Fibroblast of pulmonary artery (primary cell): Measurements from ENCODE around the gene BHMT.

Source experiments
- DNase-seq: peaks from one replicate; pipeline ENCODE4 v3.0.0-alpha.2; 2010; ENCODE audit warnings: low read depth
- H3K4me3 ChIP-seq: replicated peaks from 2 replicates; pipeline ENCODE4 v1.5.1; 2011; ENCODE audit warnings: low read depth, mild to moderate bottlenecking, control low read depth, low read length, moderate library complexity
- CTCF ChIP-seq: IDR thresholded peaks from 2 replicates; pipeline ENCODE4 v1.5.1; 2011; ENCODE audit warnings: mild to moderate bottlenecking, control low read depth, low read length, inconsistent platforms; ENCODE audit errors: missing control alignments

Gene BHMT

GRCh38 chr5:79076819-79077218 is 34.8 kb upstream of the BHMT start:
- TF ChIP-seq CTCF, result no peak
- no peak for DNase-seq
- no peak overlapping the region for H3K4me3 ChIP-seq

GRCh38 chr5:79077680-79078365 is 33.8 kb upstream of the BHMT start:
- H3K4me3 ChIP-seq, result no peak overlapping the region
- TF ChIP-seq CTCF, result no peak
- DNase-seq, result no peak

GRCh38 chr5:79080804-79081203 is 30.8 kb upstream of the BHMT start:
- no peak for DNase-seq
- no peak overlapping the region for H3K4me3 ChIP-seq
- TF ChIP-seq CTCF, result no peak

- no peak overlapping the region for H3K4me3 ChIP-seq
- DNase-seq, result no peak
- TF ChIP-seq CTCF, result no peak
These were observed 29.8 kb upstream of the BHMT start for GRCh38 chr5:79081779-79082178.

- DNase-seq, result no peak
- H3K4me3 ChIP-seq, result no peak overlapping the region
- TF ChIP-seq CTCF, result no peak
These were observed 25.5 kb upstream of the BHMT start for GRCh38 chr5:79086116-79086515.

- H3K4me3 ChIP-seq, result no peak overlapping the region
- no peak for TF ChIP-seq CTCF
These were observed 23.1 kb upstream of the BHMT start for GRCh38 chr5:79088507-79088906.

GRCh38 chr5:79091064-79091463 is 20.5 kb upstream of the BHMT start:
- TF ChIP-seq CTCF, result no peak
- no peak overlapping the region for H3K4me3 ChIP-seq
- DNase-seq, result no peak

More at GRCh38 chr5:79088507-79088906, 23.1 kb upstream of the BHMT start:
- no peak for DNase-seq
